ENCODE results near the gene BATF2. TPM values are rescaled to one million over a fixed set of nuclear protein-coding genes. Genes with fewer than 3 reads are reported as not detected.
A peak's percentile ranks its signal among the peaks of the same experiment; 100 is the strongest.
"Not testable (repeated sequence)": the region's sequence is repeated elsewhere in the genome, so short reads cannot be mapped to it uniquely, and the experiment has no call there.

BATF2 gene
- total RNA-seq, 4 donors from 2014 or later, result 0.30 to 0.38 TPM; not detected in 2

- Histone ChIP-seq H3K36me3 (peaks cover 62% of the 10 kb centered on the region), H3K4me1 (peaks cover 13% of the 10 kb centered on the region), H3K27me3 (no peaks in the 10 kb centered on the region), H3K4me3 (no peak overlapping the region), H3K27ac (no peak overlapping the region), H3K9me3 (no peaks in the 10 kb centered on the region)
- no peak for DNase-seq (ENCODE audit: low spot score in 2 of 2)
- TF ChIP-seq POLR2A (IDR thresholded peaks at IDR 0.05) (no peak), POLR2AphosphoS5 (IDR thresholded peaks at IDR 0.05) (no peak), CTCF (IDR thresholded peaks at IDR 0.05) (no peak), EP300 (IDR thresholded peaks at IDR 0.05) (no peak)
- 83% methylated on average over 13 of the region's 13 CpGs for WGBS
Observed at GRCh38 chr11:65032216-65032615, 35.4 kb upstream of the BATF2 start.

GRCh38 chr11:65027213-65028067 lies 30.7 kb upstream of the BATF2 start, which contains the start of gene SNX15:
TSS of gene SNX15 (plus strand) at chr11:65027439. CDS start at chr11:65027538, 99 bp downstream.
- peak in 2 of 3 donors; percentile 18 to 87 for TF ChIP-seq POLR2AphosphoS5 (IDR thresholded peaks at IDR 0.05)
- TF ChIP-seq EP300 (IDR thresholded peaks at IDR 0.05), result no peak
- peak; percentile 52 to 81 for TF ChIP-seq CTCF (IDR thresholded peaks at IDR 0.05)
- TF ChIP-seq POLR2A (IDR thresholded peaks at IDR 0.05), result peak in 1 of 2 donors; percentile 24
- peak; percentile 95 to 96 for DNase-seq (ENCODE audit: low spot score in 2 of 2)

GRCh38 chr11:65026810-65027209 lies 30.0 kb upstream of the BATF2 start:
- no peak for TF ChIP-seq EP300 (IDR thresholded peaks at IDR 0.05)
- no peak for TF ChIP-seq CTCF (IDR thresholded peaks at IDR 0.05)
- TF ChIP-seq POLR2AphosphoS5 (IDR thresholded peaks at IDR 0.05), result no peak
- no peak for TF ChIP-seq POLR2A (IDR thresholded peaks at IDR 0.05)
- peak overlapping the region; percentile 50 for H3K4me3 ChIP-seq
- DNase-seq (ENCODE audit: low spot score in 2 of 2), result no peak
- H3K36me3 ChIP-seq, result peaks cover 20% of the 10 kb centered on the region
- WGBS, result 49% methylated on average over 10 of the region's 10 CpGs
- H3K27me3 ChIP-seq, result no peaks in the 10 kb centered on the region
- H3K4me1 ChIP-seq, result peaks cover 17% of the 10 kb centered on the region
- no peaks in the 10 kb centered on the region for H3K9me3 ChIP-seq
- peak overlapping the region; percentile 82 for H3K27ac ChIP-seq

More at GRCh38 chr11:65027213-65028067, 30.7 kb upstream of the BATF2 start, which contains the start of gene SNX15:
- peaks cover 20% of the 10 kb centered on the region for H3K36me3 ChIP-seq
- H3K27ac ChIP-seq, result peak within 1 kb of the TSS; percentile 82
- no peaks in the 10 kb centered on the region for H3K9me3 ChIP-seq
- H3K4me3 ChIP-seq, result peak within 1 kb of the TSS; percentile 50
- no peaks in the 10 kb centered on the region for H3K27me3 ChIP-seq
- 1% methylated on average over 41 of the region's 51 CpGs for WGBS
- peaks cover 17% of the 10 kb centered on the region for H3K4me1 ChIP-seq

- H3K27ac ChIP-seq; DNase-seq (ENCODE audit: low spot score in 2 of 2); H3K4me3 ChIP-seq; H3K27me3 ChIP-seq; H3K9me3 ChIP-seq: not testable (repeated sequence)
- H3K36me3 ChIP-seq, result peaks cover 37% of the 10 kb centered on the region
- WGBS, result 85% methylated on average over 8 of the region's 8 CpGs
- peaks cover 11% of the 10 kb centered on the region for H3K4me1 ChIP-seq
Observed at GRCh38 chr11:65023502-65023901, 26.7 kb upstream of the BATF2 start.

GRCh38 chr11:65021509-65021908 lies 24.7 kb upstream of the BATF2 start:
- no peaks in the 10 kb centered on the region for H3K9me3 ChIP-seq
- no peaks in the 10 kb centered on the region for H3K27me3 ChIP-seq
- 100% methylated on average over 7 of the region's 11 CpGs for WGBS
- peaks cover 4% of the 10 kb centered on the region for H3K4me1 ChIP-seq
- H3K4me3 ChIP-seq, result no peak overlapping the region
- H3K36me3 ChIP-seq, result peaks cover 42% of the 10 kb centered on the region
- TF ChIP-seq EP300 (IDR thresholded peaks at IDR 0.05), result no peak
- TF ChIP-seq POLR2AphosphoS5 (IDR thresholded peaks at IDR 0.05), result no peak
- no peak for TF ChIP-seq POLR2A (IDR thresholded peaks at IDR 0.05)
- no peak for TF ChIP-seq CTCF (IDR thresholded peaks at IDR 0.05)
- DNase-seq (ENCODE audit: low spot score in 2 of 2), result no peak
- no peak overlapping the region for H3K27ac ChIP-seq
